IPS DF 4.7 (cell line): ENCODE results near the gene ABHD17A.
"Not testable (repeated sequence)": the region's sequence is repeated elsewhere in the genome, so short reads cannot be mapped to it uniquely, and the experiment has no call there.

ENCODE experiments used
- DNase-seq: peaks from one replicate; pipeline ENCODE4 v3.0.0-alpha.2; 2013; ENCODE audit warnings: low spot score; ENCODE audit errors: extremely low read depth

ABHD17A gene

DNA sequence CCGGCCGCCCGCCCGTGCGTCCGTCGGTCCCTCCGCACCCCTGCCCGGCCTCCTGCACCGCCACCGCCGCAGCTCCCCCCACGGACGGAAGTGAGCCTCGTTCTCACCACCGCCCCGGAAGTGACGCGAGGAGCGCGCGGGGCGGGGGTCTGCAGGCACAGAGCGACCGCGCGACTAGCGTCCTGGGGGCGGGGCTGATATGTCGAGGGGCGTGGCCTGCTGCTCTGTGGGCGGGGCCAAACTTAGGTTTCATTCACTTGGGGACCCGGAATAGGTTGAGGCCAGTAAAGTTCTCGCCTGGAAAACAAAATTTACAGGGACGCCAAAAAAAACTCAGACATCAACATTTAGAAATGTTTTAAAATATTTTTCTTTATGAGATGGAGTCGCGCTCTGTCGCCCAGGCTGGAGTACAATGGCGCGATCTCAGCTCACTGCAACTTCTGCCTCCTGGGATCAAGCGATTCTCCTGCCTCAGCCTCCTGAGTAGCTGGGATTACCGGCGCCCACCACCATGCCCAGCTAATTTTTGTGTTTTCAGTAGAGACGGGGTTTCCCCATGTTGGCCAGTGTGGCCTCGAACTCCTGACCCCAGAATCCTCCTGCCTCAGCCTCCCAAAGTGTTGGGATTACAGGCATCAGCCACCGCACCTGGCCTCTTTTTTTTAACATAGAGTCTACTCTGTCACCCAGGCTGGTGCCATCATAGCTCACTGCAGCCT, at the start of gene ABHD17A:
TSS of gene ABHD17A (minus strand) at position 99 of the 722 bp plus-strand sequence. CDS start 3,930 bp downstream, outside the sequence.
- DNase-seq, result not testable (repeated sequence)

DNA sequence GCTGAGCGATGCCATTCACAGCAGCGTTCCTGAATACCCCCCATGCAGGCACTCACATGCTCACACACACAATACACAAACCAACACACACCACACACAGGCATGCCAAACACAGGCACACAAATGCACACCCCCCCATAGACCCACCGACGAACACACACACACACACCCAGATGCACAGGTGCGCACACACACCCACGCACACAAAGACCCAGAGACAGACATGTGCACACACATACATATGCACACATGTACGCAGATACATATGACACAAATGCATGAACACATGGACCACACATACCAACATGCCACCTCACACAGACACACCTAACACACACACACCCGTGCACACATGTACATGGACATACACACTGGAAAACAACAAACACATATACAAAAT, 48.6 kb upstream of the ABHD17A start:
- DNase-seq, result no peak

DNA sequence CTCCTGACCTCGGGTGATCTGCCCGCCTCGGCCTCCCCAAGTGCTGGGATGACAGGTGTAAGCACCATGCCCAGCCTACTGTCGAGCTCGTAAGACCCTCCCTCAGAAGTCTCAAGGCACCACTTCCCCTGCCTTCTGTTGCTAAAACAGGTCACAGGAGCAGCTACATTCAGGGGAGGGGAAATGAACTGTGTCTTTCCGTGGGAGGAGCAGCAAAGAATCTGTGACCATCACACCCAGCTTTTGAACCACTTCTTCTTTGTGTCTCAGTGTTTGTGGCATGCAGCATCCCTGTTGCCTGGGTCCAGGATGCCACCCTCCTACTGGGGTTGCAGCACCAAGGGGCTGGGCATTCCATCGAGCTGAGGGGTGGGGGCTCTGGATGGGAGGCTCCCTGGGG, 47.9 kb upstream of the ABHD17A start:
- no peak for DNase-seq

DNA sequence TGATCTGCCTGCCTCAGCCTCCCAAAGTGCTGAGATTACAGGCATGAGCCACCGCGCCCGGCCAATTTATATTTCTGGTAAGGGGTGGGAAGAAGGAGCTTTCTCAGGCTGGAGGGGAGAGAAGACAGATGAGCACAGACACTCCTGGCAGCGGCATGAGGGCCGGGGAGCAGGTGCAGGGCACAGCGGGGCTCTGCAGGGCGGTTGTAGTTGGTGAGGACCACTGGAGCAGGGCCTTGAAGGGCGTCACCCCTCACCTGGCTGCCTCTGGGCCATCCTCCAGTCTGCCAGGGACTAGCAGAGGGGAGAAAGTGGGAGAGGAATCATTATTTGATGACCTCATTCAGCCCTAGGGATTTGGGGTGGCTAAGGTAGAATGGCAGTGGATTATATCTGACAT, 47.1 kb upstream of the ABHD17A start:
- DNase-seq, result no peak

DNA sequence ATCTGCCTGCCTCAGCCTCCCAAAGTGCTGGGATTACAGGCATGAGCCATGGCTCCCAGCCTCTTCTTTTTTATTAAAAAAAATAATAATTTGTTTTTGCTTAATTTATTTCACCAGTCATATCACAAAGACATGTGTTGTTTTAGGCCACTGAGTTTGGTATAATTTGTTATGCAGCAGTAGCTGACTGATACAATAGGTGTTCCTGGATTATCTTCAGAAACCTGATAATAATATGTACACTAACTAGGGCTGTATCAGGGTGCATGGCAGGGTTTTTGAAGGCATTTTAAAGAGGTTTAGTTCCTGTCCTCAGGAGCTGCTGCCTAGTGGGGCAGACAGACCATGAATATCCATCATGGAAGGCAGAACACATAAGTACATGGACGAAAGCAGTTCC, 46.1 kb upstream of the ABHD17A start:
- DNase-seq, result no peak

DNA sequence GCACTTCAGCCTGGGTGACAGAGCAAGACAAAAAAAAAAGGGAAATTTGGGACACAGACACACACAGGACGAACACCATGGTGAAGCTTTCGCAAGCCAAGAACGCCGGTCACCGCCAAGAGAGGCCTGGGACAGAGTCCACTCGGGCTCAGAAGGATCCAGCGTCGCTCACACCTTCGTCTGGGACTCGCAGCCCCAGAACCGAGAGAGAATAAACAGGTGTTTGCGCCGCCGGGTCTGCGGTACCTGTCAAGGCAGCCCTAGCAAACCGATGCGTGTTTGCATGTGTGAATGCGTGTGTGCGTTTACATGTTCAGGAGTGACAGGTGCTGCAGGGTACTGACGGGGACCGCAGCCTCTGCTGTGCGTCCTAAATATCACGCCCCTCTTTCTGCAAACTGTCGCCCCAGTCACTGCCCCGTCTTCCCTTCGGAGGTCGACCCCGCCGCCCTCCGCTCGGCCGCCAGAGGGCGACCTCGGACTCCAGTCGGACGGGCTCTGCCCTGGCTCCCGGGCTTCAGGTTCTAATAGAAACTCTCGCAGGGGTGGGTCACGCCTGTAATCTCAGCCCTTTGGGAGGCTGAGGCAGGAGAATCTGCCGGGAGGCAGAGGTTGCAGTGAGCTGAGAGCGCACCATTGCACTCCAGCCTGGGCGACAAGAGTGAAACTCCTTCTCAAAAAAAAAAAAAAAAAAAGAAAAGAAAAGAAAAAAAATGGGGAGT, 43.9 kb upstream of the ABHD17A start:
- DNase-seq, result no peak

DNA sequence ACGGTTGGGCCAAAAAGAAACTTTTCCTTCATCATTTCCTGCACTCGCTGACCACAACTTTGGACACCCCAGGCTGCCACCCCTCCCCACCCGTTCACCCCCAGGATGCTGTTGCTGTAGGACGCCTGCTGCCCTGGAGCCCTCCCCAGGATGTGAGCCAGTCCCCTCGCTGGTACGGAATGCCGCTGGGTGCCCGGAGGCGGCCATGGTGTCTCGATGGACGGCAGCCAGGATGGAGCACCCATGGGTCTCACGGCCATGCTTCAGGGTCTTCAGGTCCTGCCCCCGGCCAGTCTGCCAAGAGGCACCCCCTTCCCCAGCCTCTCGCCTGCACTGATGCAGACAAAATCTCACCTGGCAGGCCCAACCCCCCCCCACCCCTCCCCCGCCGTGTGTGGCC, 40.2 kb upstream of the ABHD17A start:
- no peak for DNase-seq

DNA sequence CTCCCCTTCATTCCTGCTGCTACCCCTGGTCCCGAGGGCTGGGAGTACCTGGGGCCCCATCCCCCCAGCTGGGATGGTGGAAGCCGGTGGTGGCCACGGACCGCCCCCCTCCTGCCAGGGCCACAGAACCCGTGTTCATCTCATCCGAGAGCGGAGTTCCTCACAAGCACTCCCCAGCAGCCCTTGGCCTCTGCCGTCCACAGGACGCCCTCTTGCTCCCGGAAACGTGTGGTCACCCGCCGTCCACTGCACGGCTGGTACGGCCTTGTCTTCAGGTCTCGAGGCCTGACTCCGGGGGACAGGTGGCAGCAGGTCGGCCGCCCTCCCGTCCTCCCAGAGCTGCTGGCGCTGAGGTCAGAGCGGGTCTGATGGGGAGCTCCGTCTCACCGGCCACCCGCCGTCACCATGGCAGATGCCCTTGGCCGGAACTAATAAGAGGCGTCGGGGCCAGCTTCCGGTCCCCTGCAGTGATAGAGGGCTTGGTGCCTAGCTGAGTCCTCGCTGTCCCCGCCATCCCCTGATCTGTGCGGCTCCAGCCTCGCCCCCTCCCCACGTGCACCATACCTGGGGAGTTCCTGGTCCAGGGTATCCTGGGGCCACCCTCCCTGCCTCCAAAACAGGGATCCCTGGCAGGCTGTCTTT, 39.1 kb upstream of the ABHD17A start:
- DNase-seq, result no peak

DNA sequence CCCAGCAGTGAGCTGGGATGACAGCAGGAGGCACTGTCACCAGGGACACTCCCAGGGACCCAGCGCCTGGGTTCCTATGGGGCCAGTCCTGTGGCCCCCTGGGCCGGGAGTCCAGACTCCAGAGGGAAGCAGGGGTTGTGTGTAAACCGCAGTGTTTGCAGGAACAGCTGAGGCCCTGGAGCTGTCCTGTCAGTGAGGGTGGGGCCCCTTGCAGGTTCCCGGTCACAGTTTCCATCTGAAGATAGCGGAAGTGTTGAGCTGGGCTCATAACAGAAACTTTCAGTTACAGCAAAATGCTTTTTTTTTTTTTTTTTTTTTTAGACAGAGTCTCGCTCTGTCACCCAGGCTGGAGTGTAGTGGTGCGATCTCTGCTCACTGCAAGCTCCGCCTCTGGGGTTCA, 38.0 kb upstream of the ABHD17A start:
- DNase-seq, result no peak

DNA sequence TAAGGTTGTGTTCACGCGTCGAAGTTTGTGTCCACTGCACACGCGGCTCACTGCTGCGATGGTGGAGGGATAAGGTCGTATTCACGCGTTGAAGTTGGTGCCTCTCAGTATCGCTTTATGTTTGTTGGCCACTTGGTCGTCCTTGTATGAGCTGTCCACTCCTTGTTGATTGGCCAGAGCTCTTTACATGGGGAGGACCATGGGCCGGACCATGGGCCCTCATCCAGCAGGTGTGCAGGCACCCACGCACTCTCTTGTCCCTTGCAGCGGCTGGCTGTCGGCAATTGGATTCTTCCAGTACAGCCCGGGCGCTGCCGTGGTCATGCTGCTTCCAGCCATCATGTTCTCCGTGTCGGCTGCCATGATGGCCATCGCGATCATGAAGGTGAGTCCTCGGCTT, 37.5 kb upstream of the ABHD17A start:
- DNase-seq, result no peak

DNA sequence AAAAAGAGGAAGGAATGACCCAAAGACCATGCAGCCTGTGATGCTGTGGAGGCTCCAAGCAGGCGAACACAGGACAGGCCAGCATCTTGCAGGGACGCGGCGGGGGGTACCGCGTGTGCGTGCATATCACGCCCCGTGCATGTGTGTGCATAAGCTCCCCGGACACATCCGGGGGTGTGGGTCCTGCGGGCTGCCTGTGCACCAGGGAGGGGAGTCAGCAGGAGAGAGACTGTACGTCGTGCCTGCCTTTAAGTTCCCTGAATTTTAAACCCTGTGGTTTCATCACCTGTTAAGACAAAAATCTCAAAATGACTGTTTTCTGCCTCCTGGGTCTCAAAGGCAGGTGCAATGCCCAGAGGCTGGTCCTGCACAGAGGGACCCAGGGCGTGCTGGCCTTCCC, 36.5 kb upstream of the ABHD17A start:
- no peak for DNase-seq

DNA sequence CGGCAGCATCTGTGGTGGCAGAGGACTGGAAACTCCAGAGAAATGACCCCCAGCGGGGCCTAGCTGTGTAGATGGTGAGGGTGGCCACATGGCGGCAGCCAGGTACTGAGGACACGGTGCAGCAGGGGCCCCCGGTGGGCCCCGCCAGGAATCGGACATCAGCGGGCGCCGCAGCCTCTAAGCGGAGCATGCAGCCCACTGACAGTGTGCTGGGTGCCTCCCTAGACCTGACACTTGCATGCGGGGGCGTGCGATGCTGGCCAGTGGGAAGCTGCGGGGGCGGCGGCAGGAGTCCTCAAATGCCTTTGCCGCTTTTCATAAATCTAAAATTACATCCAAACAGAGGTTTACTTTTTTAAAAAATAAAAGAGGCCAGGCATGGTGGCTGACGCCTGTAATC, 36.0 kb upstream of the ABHD17A start:
- no peak for DNase-seq

DNA sequence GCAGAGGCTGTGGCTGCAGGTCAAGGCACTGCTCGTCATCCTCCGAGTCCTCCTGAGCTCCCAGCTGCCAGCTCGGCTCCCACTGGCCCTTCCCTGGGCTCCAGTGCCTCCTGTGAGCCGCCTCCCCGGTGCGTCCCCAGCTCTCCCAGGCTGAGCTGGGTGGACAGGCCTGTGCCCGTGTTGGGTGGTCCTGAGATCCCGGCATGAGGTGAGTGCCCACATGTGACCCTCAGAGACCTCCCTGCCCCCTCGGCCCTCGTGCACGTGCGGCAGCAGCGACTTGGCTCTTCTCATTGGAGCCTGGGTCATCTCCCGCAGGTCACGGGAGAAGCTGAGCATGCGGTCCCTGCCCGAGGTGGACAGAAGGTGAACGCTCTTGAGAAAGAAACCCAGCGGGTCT, 35.3 kb upstream of the ABHD17A start:
- DNase-seq, result no peak

DNA sequence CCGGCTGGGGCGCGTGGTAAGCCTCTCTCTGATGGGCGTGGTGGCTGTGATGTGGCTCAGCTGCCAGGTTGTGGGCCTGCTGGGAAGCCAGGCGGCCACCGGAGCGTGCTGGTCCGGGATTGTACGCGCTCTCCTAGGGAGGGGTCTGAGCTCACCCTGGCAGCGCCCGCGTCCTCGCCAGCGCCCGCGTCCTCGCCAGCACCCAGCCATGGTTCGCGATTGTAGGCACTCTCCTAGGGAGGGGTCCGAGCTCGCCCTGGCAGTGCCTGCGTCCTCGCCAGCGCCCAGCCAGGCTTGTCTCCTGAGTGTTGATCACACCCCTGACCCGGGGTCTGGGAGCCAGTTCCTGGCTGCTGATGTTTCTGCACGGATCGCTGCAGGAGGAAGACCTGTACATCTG, 33.7 kb upstream of the ABHD17A start:
- DNase-seq, result no peak

DNA sequence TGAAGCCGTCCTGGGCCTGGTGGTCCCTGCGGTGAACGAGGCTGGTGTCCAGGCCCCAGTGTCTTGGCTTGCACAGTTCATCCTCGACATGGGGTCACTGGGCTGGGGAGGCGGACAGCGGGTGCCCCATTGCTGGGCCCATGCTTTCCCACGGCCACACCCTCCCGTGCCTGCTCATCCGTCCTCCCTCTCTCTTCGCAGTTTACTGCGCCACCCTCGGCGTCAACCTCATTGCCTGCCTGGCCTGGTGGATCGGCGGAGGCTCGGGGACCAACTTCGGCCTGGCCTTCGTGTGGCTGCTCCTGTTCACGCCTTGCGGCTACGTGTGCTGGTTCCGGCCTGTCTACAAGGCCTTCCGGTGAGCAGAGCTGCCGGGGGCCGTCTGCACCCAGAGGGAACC, 32.6 kb upstream of the ABHD17A start:
- DNase-seq, result no peak

DNA sequence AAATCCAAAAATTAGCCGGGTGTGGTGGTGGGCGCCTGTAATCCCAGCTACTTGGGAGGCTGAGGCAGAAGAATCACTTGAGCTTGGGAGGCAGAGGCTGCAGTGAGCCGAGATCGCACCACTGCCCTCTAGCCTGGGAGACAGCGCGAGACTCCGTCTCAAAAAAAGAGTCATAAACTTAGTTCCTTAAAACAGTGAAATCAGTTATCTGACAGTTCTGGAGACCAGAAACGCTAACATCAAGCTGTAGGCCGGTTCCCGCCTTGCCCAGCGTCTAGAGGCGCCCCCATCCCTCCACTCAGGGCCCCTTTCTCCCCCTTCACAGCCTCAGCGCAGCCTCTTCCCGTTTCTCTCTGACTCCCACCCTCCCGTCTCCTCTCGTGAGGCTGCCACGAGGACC, 31.9 kb upstream of the ABHD17A start:
- no peak for DNase-seq

DNA sequence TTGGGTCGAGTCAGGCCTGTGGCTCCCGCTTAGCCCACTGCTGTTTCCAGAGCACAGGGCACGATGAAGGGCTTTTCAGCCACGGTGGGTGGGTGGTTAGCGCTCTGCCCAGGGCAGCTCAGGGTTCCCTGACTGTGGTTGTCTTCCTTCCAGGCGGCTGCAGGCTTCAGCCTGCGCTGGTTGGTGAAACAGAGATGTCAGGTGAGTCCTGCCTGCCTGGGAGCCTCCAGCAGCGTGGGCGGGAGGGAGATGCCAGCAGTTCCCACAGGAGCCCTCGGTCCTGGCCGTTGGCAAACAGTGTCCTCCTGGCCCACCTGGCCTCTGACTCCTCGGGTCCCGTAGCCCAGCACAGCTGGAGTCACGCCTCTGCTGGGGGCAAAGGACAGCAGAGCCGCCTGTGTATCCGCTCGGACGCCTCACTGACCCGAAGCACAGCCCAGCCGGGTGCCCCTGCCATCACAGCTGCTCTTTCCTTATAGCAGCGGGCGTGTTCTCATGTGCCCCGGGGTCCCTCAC, 29.6 kb upstream of the ABHD17A start:
- no peak for DNase-seq

DNA sequence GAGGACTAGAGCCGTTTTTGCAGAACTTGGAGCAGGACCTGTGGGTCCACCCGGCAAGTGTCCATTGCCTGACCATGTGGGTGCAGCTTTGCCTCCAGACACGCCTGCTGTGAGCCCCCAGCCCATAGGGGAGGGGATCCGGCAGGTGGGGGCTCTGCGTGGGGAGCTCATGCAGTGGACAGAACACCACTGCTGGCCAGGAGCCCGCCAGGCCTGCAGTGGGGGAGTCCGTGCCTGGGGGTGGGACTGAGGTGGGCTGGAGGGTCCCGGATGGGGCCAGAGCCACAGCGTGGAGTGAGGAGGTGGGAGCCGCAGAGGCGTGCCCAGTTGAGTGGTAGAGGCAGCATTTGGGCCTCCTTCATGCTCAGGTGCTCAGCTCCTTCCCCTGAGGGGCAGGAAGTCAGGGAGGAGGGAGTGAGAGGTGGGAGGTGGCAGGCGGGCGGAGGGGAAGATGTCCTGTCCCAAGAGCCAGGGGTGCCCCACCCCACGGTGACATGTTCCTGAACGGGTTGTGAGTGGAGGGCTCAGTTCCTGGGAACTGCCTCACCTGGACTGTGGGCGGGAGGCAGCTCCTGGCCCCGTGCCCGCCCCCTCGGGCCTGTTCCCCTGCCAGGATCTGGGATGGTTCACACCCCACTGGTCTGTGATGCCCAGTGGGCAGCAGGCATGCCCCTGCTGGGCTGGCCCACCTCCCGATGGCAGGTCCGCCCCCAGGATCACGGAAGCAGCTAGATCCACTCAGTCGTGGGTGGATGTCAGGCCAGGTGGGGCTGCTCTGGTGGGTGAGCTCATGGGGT, 28.7 kb upstream of the ABHD17A start:
- DNase-seq, result no peak

DNA sequence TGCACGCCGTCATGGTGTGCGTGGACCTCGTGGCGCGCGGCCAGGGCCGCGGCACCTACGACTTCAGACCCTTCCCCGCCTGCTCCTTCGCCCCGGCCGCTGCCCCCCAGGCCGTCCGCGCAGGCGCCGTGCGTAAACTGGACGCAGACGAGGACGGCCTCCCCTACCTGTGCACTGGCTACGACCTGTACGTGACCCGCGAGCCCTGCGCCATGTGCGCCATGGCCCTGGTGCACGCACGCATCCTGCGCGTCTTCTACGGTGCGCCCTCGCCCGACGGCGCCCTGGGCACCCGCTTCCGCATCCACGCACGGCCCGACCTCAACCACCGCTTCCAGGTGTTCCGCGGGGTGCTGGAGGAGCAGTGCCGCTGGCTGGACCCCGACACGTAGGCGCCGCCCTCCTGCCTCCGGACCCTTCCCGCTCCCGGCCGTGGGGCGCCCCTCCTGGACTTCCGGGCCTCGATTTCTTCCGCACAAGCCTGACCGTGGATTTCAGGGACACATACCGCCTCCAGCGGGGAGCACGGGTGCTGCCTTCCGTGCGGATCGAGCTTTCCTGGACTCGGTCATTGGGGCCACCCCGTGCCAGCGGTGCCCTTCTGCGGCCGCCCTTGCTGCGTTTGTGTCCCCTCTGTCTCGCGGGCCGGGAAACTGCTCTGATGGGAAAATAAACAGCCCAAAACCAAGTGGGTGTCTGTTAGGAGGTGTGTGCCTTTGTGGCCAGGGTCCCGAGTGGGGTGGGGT, 27.6 kb upstream of the ABHD17A start:
- DNase-seq, result no peak

DNA sequence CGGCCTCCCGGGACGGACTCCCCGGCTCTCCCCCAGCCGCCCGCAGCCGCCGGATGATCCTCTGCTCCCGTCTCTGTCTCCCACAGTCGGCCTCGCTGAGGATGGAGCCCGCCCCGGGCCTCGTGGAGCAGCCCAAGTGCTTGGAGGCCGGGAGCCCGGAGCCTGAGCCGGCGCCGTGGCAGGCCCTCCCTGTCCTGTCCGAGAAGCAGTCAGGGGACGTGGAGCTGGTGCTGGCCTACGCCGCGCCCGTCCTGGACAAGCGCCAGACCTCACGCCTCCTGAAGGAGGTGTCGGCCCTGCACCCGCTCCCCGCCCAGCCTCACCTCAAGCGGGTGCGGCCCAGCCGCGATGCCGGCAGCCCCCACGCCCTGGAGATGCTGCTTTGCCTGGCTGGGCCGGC, 26.7 kb upstream of the ABHD17A start:
- no peak for DNase-seq

DNA sequence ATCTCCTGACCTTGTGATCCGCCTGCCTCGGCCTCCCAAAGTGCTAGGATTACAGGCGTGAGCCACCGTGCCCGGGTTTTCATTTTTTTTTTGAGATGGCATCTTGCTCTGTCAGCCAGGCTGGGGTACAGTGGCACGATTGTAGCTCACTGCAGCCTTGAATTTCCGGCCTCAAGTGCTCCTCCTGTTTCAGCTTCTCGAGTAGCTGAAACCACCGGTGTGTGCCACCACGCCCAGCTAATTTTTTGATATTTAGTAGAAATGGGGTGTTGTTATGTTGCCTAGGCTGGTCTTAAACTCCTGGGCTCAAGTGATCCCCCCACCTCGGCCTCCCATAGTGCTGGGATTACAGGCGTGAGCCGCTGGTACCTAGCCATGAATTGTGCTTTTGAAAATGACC, 25.8 kb upstream of the ABHD17A start:
- no peak for DNase-seq
